CD4-positive, alpha-beta T cell treated with Interleukin-17A for 1 hour (primary cell): Measurements from ENCODE around the gene ISCU.
"Not testable (repeated sequence)": the region's sequence is repeated elsewhere in the genome, so short reads cannot be mapped to it uniquely, and the experiment has no call there.

Experiments used
- DNase-seq: peaks from one replicate; pipeline ENCODE4 v3.0.0-alpha.2; 2020

ISCU gene

GRCh38 chr12:108572166-108572790 is 9.9 kb downstream of the ISCU start:
- no peak for DNase-seq

- no peak for DNase-seq
Measured at GRCh38 chr12:108573317-108573716, 10.9 kb downstream of the ISCU start.

GRCh38 chr12:108574276-108574675 is 11.9 kb downstream of the ISCU start:
- DNase-seq = not testable (repeated sequence)

- no peak for DNase-seq
Measured at GRCh38 chr12:108575199-108575912, 13.0 kb downstream of the ISCU start.

GRCh38 chr12:108576660-108577234 is 14.4 kb downstream of the ISCU start:
- no peak for DNase-seq

- no peak for DNase-seq
Measured at GRCh38 chr12:108577458-108577857, 15.1 kb downstream of the ISCU start.

GRCh38 chr12:108578264-108578663 is 15.9 kb downstream of the ISCU start:
- DNase-seq = no peak

- DNase-seq = no peak
Measured at GRCh38 chr12:108578813-108579212, 16.4 kb downstream of the ISCU start.

GRCh38 chr12:108580531-108580930 is 18.1 kb downstream of the ISCU start:
- no peak for DNase-seq

GRCh38 chr12:108581311-108582227 is 19.2 kb downstream of the ISCU start:
- DNase-seq = no peak

GRCh38 chr12:108582509-108582908 is 20.1 kb downstream of the ISCU start:
- DNase-seq = no peak

- no peak for DNase-seq
Measured at GRCh38 chr12:108582978-108583770, 20.8 kb downstream of the ISCU start.

- no peak for DNase-seq
Measured at GRCh38 chr12:108583991-108584390, 21.6 kb downstream of the ISCU start.

- no peak for DNase-seq
Measured at GRCh38 chr12:108584456-108585065, 22.2 kb downstream of the ISCU start.

GRCh38 chr12:108585864-108586263 is 23.5 kb downstream of the ISCU start:
- DNase-seq = no peak

GRCh38 chr12:108586306-108586705 is 23.9 kb downstream of the ISCU start:
- no peak for DNase-seq

- DNase-seq = no peak
Measured at GRCh38 chr12:108587826-108588225, 25.4 kb downstream of the ISCU start.

- no peak for DNase-seq
Measured at GRCh38 chr12:108589028-108589839, 26.8 kb downstream of the ISCU start.

- no peak for DNase-seq
Measured at GRCh38 chr12:108589840-108590229, 27.4 kb downstream of the ISCU start.

GRCh38 chr12:108590463-108590862 is 28.1 kb downstream of the ISCU start:
- DNase-seq = not testable (repeated sequence)
